GM21515 (cell line): ENCODE data around the gene CHRNA4.

Experiments
- ATAC-seq: cut with Tn5 transposase; IDR thresholded peaks from one replicate; pipeline ENCODE4 v1.9.1; 2021; ENCODE audit not compliant: unreplicated experiment

Gene CHRNA4

GRCh38 chr20:63379296-63379695, 18.1 kb upstream of the CHRNA4 start:
- ATAC-seq = no peak

GRCh38 chr20:63378626-63379025, 17.5 kb upstream of the CHRNA4 start:
- ATAC-seq = no peak

GRCh38 chr20:63377951-63378381, 16.8 kb upstream of the CHRNA4 start:
- ATAC-seq = no peak

GRCh38 chr20:63377256-63377941, 16.2 kb upstream of the CHRNA4 start:
- ATAC-seq = no peak

- no peak for ATAC-seq
Measured at GRCh38 chr20:63376283-63377250, 15.4 kb upstream of the CHRNA4 start.

DNA sequence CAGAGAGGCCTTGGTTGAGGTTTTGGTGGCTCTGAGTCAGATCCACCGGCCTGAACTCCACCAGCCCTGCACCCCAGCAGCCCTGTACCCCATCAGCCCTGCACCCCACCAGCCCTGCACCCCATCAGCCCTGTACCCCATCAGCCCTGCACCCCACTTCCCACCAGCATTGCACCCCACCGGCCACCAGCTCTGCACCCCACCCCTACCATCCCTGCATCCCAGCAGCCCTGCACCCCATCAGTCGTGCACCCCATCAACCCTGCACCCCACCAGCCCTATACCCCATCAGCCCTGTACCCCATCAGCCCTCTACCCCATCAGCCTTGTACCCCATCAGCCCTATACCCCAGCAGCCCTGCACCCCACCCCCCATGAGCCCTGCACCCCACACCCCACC, 14.3 kb upstream of the CHRNA4 start:
- ATAC-seq = no peak

DNA sequence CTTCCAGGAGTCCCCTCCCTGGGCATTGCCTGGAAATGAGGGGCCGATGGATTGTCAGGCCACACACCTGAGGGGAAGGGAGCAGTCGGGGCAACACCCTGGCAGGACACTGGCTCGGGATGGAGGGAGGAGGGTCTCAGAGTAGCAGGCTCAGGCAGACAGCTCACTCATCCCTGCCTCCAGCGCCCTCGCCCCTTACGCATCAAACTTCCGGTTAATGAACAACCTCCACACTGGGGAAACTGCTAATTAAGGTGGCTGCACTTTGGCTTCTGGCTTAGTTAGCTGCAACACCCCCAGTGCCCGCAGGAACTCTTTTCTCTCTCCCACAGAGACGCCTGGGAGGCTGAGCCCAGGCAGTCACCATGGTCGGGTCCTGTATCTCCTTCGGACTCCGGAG, 13.4 kb upstream of the CHRNA4 start:
- ATAC-seq = no peak

- no peak for ATAC-seq
Measured at GRCh38 chr20:63373996-63374395, 12.8 kb upstream of the CHRNA4 start.

- no peak for ATAC-seq
Measured at GRCh38 chr20:63372971-63373885, 12.1 kb upstream of the CHRNA4 start.

DNA sequence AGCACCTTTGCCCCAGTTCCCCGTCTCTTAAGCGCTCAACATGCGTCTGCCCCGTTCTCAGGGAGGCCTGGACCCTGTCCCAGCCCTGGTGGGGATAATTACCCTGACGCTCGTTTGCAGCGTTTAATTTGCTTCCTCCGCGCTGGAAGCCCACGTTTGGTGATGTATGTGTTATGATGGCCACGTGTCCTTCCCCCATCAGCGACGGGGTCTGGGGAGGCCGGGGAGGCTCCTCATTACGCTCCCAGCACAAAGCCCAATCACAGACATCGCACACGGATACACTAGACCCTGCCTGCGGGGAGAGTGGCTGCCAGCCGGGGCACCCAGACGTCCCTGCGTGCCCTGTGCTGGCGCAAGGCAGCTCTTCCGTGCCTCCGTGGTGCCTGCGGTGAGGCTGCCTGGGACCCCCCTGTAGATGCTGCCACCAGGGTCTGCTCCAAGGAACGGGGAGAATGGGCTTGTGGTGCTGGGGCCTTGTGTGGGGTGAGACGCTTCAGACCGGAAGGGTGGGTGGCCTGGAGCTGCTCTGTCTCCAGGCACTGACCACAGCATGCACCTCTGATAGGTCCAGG, 10.2 kb upstream of the CHRNA4 start:
- ATAC-seq = no peak

- no peak for ATAC-seq
Measured at GRCh38 chr20:63370618-63371187, 9.6 kb upstream of the CHRNA4 start.

GRCh38 chr20:63369724-63370617, 8.8 kb upstream of the CHRNA4 start:
- no peak for ATAC-seq

DNA sequence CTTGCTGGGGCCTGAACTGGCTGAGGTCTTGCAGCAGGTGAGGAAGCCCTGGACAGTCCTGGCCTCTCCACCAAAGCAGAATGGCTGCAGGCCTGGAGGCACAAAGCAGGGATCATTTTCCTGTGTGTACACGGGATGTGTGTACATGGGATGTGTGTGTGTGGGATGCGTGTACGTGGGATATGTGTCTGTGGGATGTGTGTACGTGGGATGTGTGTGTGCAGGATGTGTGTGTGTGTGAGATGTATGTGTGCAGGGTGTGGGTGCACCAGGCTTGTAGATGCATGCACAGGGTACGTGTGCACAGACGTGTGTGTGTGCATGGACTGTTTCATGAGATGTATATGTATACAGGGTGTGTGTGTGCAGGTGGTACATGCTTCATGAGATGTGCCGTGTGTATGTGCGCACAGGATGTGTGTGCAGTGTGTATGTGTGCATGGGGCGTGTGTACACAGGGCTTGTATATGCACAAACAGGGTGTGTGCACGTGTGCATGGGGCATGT, 7.9 kb upstream of the CHRNA4 start:
- no peak for ATAC-seq

GRCh38 chr20:63368151-63368550, 7.0 kb upstream of the CHRNA4 start:
- no peak for ATAC-seq

DNA sequence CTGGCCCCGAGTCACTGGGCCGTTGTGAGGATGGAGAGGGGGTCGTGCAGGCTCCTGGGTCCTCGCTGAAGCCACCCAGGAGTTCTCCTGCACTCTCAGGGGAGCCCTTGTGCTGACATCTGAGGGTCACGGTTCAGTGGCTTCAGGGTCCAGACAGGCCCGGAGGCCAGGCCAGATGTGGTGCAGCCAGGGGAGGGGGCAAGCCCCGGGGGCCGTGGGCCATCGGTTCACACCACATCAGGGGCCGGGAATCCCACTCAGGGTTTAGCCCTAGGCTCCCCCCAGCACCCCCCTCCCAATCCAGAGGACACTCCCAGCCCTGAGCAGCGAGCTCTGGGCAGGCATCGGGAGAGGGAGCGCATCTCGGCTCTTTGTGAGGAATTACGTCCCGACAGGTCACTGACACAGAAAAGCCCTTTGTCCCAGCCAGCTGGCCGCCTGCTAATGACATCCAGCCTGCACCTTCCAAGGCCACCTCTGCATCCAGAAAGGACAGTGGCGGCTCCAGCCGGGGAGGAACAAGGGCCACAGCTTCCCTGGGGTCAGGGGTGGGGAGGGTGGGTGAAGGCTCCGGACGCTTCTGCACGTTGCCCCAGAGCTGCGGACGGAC, 6.4 kb upstream of the CHRNA4 start:
- no peak for ATAC-seq

DNA sequence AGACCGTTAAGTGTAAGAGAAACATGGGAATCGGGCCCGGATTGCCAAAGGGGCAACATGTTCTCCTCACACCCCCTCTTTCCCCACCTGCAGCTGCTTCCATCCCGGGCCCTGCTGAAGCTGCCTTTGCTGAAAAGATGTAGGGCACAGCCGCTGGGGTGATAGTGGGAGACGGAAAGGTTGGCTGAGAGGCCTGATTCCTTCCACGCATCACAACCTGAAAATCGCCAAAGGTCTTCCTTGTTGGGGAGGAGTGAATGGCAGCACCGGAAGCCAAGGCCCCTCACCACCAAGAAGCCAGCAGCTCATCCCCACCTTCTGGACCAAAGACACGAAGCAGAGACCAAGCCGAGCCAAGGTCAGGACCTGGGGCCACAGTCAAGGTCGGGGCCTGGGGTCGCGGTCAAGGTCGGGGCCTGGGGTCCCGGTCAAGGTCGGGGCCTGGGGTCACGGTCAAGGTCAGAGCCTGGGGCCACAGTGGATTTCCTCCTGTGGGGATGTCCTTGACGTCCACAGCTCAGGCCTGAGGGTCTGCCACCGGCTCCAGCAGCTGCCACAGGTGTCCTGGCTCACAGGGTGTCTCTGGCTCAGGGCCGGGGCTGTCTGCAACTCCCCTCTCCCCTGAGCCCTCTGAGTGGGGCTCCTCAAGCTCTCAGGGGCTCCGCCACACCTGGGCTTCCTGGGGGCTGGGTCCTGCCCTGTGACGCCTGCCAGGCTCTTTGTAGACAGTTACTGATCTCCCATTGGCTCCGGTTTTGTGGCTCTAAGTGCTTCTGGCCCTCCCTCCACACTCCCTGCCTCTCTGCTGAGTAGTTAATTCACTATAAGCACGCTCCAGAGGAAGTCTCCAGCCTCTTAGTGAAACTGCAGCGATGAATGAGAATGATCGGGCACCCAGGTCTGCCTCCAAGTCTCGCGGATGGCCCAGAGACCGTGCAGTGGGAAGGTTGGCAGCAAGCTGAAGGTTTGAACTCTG, 5.5 kb upstream of the CHRNA4 start:
- ATAC-seq = no peak

DNA sequence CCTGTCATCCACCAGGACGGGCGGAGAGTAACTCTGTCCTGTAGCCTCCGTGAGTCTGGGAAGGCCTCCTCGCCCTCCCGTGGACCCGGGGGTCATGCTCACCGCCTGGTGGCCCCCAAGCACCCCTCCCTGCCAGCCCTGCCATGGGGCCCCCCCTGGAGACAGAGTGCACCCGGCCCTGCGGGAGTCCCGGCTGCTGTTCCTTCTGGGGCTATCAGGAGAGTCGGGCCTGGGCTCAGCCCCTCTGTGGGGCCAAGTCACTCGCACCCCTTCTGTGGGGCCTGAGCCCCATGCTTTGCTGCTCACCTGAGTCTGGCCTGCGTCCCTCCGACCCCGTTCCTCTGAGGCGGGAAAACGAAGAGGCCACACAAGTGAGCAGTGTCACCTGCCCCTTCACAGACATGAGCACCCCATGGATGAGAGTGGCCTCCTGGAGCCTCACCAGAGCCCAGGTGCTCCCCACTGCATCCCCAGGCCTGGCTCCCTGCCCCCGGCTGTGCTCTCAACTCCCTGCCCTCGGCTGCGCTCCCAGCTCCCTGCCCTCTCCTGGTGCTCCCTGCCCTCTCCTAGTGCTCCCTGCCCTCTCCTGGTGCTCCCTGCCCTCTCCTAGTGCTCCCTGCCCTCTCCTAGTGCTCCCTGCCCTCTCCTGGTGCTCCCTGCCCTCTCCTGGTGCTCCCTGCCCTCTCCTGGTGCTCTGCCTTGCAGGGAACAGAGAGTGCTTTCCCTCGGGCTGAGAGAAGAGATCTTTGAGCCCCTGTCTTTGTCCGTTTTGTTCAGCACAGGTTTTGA, 4.6 kb upstream of the CHRNA4 start:
- no peak for ATAC-seq
